ENCODE results near the gene CRACR2A. TPM values are rescaled to one million over a fixed set of nuclear protein-coding genes. Genes with fewer than 3 reads are reported as not detected.

CRACR2A gene
- total and polyA plus RNA-seq, 2 of the 8 experiments (the other 6 are each of a cell fraction or from before 2014, with no cell fraction given) = 0.85 to 3.2 TPM

DNA sequence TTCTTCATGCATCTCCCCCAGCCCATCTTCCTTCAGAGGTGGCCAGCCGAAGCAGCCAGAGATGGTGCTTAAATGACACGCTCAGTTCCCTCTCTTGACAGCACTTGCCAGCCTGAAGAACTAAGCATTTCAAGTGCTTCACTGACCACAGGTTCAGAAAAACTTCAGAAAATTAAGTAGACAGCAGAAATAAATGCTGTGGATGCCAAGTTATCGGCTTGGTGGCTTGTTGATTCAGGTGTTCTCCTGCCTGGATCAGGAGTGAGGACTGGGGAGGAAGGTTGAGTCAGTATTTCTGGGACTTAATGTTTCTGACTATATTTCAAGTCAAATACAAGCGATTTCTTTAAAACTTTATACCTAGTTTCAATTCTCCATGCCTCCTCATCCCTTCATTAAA lies 58.2 kb downstream of the CRACR2A start (continued):
- TF ChIP-seq, protein P1, sequence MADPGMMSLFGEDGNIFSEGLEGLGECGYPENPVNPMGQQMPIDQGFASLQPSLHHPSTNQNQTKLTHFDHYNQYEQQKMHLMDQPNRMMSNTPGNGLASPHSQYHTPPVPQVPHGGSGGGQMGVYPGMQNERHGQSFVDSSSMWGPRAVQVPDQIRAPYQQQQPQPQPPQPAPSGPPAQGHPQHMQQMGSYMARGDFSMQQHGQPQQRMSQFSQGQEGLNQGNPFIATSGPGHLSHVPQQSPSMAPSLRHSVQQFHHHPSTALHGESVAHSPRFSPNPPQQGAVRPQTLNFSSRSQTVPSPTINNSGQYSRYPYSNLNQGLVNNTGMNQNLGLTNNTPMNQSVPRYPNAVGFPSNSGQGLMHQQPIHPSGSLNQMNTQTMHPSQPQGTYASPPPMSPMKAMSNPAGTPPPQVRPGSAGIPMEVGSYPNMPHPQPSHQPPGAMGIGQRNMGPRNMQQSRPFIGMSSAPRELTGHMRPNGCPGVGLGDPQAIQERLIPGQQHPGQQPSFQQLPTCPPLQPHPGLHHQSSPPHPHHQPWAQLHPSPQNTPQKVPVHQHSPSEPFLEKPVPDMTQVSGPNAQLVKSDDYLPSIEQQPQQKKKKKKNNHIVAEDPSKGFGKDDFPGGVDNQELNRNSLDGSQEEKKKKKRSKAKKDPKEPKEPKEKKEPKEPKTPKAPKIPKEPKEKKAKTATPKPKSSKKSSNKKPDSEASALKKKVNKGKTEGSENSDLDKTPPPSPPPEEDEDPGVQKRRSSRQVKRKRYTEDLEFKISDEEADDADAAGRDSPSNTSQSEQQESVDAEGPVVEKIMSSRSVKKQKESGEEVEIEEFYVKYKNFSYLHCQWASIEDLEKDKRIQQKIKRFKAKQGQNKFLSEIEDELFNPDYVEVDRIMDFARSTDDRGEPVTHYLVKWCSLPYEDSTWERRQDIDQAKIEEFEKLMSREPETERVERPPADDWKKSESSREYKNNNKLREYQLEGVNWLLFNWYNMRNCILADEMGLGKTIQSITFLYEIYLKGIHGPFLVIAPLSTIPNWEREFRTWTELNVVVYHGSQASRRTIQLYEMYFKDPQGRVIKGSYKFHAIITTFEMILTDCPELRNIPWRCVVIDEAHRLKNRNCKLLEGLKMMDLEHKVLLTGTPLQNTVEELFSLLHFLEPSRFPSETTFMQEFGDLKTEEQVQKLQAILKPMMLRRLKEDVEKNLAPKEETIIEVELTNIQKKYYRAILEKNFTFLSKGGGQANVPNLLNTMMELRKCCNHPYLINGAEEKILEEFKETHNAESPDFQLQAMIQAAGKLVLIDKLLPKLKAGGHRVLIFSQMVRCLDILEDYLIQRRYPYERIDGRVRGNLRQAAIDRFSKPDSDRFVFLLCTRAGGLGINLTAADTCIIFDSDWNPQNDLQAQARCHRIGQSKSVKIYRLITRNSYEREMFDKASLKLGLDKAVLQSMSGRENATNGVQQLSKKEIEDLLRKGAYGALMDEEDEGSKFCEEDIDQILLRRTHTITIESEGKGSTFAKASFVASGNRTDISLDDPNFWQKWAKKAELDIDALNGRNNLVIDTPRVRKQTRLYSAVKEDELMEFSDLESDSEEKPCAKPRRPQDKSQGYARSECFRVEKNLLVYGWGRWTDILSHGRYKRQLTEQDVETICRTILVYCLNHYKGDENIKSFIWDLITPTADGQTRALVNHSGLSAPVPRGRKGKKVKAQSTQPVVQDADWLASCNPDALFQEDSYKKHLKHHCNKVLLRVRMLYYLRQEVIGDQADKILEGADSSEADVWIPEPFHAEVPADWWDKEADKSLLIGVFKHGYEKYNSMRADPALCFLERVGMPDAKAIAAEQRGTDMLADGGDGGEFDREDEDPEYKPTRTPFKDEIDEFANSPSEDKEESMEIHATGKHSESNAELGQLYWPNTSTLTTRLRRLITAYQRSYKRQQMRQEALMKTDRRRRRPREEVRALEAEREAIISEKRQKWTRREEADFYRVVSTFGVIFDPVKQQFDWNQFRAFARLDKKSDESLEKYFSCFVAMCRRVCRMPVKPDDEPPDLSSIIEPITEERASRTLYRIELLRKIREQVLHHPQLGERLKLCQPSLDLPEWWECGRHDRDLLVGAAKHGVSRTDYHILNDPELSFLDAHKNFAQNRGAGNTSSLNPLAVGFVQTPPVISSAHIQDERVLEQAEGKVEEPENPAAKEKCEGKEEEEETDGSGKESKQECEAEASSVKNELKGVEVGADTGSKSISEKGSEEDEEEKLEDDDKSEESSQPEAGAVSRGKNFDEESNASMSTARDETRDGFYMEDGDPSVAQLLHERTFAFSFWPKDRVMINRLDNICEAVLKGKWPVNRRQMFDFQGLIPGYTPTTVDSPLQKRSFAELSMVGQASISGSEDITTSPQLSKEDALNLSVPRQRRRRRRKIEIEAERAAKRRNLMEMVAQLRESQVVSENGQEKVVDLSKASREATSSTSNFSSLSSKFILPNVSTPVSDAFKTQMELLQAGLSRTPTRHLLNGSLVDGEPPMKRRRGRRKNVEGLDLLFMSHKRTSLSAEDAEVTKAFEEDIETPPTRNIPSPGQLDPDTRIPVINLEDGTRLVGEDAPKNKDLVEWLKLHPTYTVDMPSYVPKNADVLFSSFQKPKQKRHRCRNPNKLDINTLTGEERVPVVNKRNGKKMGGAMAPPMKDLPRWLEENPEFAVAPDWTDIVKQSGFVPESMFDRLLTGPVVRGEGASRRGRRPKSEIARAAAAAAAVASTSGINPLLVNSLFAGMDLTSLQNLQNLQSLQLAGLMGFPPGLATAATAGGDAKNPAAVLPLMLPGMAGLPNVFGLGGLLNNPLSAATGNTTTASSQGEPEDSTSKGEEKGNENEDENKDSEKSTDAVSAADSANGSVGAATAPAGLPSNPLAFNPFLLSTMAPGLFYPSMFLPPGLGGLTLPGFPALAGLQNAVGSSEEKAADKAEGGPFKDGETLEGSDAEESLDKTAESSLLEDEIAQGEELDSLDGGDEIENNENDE (IDR thresholded peaks at IDR 0.05; ENCODE audit: insufficient replicate concordance, low read length) = no peak
- TF ChIP-seq HDAC6 (IDR thresholded peaks at IDR 0.05; ENCODE audit: low read depth, low read length) = no peak
- no peak for TF ChIP-seq NRF1 (IDR thresholded peaks at IDR 0.05; ENCODE audit: low read depth, low read length)
- no peak for TF ChIP-seq EGR1 (IDR thresholded peaks at IDR 0.05; ENCODE audit: borderline replicate concordance, low read depth, low read length)
- no peak for TF ChIP-seq JUND (IDR thresholded peaks at IDR 0.05; ENCODE audit: low read length)
- TF ChIP-seq MAFK (IDR thresholded peaks at IDR 0.05; ENCODE audit: low read depth, low read length) = no peak
- TF ChIP-seq, protein P2, sequence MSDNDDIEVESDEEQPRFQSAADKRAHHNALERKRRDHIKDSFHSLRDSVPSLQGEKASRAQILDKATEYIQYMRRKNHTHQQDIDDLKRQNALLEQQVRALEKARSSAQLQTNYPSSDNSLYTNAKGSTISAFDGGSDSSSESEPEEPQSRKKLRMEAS (IDR thresholded peaks at IDR 0.05) = no peak
- no peak for TF ChIP-seq RFX5 (IDR thresholded peaks at IDR 0.05; ENCODE audit: borderline replicate concordance, low read depth, low read length)
- no peak for TF ChIP-seq SAP30 (IDR thresholded peaks at IDR 0.05; ENCODE audit: insufficient read depth, insufficient replicate concordance, low read length)
- no peak for TF ChIP-seq CHD2 (IDR thresholded peaks at IDR 0.05; ENCODE audit: low read length)
- TF ChIP-seq JUN (IDR thresholded peaks at IDR 0.05; ENCODE audit: low read depth, low read length) = no peak
- no peak for TF ChIP-seq POLR2A (IDR thresholded peaks at IDR 0.05; ENCODE audit: control extremely low read depth in 1 of 2, low read depth in 2 of 2, low read length in 2 of 2)
- TF ChIP-seq SRF (IDR thresholded peaks at IDR 0.05; ENCODE audit: low read depth, low read length) = no peak
